HFF-Myc (cell line): ENCODE data around the gene RUNX1.

ENCODE experiments used
- DNase-seq: peaks from one replicate; pipeline ENCODE4 v3.0.0-alpha.2; 2011; ENCODE audit warnings: low read depth; ENCODE audit errors: extremely low read depth
- H3K4me3 ChIP-seq: replicated peaks from 2 replicates; pipeline ENCODE4 v1.5.1; 2011; ENCODE audit warnings: low read depth, mild to moderate bottlenecking, control low read depth, low read length
- TF ChIP-seq, protein P1 (sequence below): IDR thresholded peaks from 2 replicates; pipeline ENCODE4 v1.5.1; 2012; ENCODE audit warnings: mild to moderate bottlenecking, low read depth, low read length, control low read depth; ENCODE audit errors: missing control alignments

RUNX1 gene

DNA sequence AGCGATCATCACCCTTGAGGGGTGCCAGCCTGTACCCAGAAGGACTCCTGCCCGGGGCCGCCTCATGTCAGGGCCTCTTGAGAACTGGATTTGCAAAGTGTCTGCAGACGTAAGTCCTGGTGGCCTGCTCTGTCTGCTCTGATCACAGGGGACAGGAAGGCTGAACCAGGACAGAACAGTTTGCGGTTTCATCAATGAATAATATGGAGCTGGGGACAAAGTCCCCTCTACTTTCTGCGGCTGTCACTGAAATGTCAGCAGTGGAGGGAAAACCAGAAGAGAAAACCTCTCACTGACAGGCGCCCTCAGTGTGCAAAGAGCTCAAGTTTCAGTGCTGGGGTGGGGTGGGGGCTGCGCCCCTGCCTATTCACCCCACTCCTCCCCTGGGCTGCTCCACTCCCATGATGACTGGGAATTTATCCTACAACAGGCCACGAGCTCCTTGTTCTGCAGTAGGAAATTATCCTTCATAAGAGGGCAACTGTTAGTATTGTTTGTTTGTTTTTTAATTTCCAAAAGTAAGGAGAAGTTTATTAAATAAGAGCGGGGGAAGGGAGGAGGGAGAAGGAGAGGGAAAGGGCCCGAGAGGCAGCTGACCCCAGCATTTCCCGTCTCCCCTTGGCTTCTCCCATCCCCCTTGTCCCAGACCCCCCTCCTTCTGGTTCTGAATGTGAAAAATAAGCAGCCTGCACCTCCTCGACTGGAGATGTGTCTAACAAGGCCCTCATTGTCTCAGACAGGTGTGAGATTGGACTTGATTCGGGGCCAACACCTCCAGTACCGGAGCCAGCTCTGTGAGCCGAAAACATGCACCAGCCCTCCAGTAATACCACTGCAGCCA lies 231.1 kb downstream of the RUNX1 start:
- DNase-seq: no peak
- H3K4me3 ChIP-seq: no peak overlapping the region
- TF ChIP-seq, protein P1, sequence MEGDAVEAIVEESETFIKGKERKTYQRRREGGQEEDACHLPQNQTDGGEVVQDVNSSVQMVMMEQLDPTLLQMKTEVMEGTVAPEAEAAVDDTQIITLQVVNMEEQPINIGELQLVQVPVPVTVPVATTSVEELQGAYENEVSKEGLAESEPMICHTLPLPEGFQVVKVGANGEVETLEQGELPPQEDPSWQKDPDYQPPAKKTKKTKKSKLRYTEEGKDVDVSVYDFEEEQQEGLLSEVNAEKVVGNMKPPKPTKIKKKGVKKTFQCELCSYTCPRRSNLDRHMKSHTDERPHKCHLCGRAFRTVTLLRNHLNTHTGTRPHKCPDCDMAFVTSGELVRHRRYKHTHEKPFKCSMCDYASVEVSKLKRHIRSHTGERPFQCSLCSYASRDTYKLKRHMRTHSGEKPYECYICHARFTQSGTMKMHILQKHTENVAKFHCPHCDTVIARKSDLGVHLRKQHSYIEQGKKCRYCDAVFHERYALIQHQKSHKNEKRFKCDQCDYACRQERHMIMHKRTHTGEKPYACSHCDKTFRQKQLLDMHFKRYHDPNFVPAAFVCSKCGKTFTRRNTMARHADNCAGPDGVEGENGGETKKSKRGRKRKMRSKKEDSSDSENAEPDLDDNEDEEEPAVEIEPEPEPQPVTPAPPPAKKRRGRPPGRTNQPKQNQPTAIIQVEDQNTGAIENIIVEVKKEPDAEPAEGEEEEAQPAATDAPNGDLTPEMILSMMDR: no peak

GRCh38 chr21:34815831-34816705 lies 233.0 kb downstream of the RUNX1 start:
- TF ChIP-seq, protein P1: no peak
- H3K4me3 ChIP-seq: no peak overlapping the region
- DNase-seq: no peak

DNA sequence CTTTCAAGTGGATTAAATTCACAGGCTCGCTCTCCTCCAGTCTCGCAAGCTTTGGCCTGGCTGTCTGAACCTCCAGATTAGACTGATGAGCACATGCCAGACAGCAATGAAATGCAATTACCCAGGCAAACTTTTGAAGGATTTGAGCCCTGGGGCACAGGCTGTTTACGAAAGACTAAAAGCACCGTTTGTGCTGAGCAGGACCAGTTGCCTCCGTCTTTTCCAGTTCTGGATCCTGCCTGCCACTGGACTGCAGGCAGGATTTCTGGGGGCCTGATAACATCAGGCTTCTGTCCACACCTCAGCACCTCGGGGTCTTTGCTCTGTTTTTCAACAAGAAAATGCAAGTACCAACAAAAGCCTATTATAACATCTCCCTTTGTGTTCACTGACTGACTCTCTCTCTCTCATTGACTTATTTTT lies 234.6 kb downstream of the RUNX1 start:
- no peak for DNase-seq
- TF ChIP-seq, protein P1: no peak
- no peak overlapping the region for H3K4me3 ChIP-seq

DNA sequence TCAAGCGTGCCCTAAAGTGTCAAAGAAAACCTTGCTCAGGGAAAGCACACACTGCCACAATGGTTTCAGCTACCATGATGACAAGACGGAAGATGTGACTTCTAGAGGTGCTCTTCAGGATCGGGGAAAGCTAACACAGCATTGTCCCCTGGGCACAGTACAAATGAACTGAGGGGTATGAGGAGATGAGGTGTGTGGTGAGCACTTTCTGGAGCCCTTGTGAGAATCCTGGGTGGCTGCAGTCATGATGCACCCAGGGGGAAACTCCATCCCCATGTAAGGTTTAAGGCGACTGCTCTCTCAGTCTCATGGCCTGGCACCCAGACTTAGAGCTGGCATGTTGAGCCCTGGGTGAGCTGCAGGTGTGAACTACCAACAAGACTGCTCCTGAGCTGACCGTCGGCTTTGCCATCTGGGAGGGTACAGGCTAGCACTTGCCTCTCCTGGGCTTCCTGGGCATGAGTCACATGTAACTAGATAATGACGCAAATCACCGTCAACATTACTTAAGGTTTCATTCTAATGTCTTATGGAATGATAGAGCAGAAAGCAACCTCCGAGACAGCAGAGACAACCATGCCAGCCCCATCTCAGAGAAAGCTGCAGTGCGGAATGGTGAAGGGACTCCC lies 235.7 kb downstream of the RUNX1 start:
- DNase-seq: no peak
- no peak overlapping the region for H3K4me3 ChIP-seq
- TF ChIP-seq, protein P1: no peak

GRCh38 chr21:34812504-34813265 lies 236.4 kb downstream of the RUNX1 start:
- no peak overlapping the region for H3K4me3 ChIP-seq
- DNase-seq: no peak
- TF ChIP-seq, protein P1: no peak

DNA sequence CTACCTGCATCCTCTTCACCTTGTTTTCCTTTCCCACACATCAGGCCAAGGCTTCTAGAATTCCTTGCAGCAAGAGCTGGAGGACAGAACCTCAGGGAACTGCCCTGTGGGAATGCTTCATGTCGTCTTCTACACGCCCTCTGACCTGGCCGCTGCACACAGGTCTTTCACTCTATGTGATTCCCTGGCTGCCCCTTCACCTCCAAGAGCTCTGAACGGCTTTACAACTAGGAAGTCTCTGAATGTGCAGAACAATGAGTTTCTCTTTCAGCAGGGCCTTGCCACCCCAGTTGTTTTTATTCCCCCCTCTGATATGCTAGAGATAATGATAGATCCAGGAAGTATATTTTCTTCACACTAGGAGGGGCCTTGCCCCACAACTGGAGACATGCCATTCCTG lies 237.7 kb downstream of the RUNX1 start:
- TF ChIP-seq, protein P1: no peak
- H3K4me3 ChIP-seq: no peak overlapping the region
- DNase-seq: no peak
